ENCODE results near the gene CTDSP1.

Gene CTDSP1

GRCh38 chr2:218434456-218434855 is 34.8 kb downstream of the CTDSP1 start:
- TF ChIP-seq CTCF (IDR thresholded peaks at IDR 0.05) (no peak), ZFX (IDR thresholded peaks at IDR 0.05; ENCODE audit: borderline replicate concordance) (no peak)

GRCh38 chr2:218435003-218435982 is 35.6 kb downstream of the CTDSP1 start:
- no peak for TF ChIP-seq CTCF (IDR thresholded peaks at IDR 0.05)
- no peak for TF ChIP-seq ZFX (IDR thresholded peaks at IDR 0.05; ENCODE audit: borderline replicate concordance)
- H3K27ac ChIP-seq, result peak overlapping the region; percentile 100

More at GRCh38 chr2:218434456-218434855, 34.8 kb downstream of the CTDSP1 start:
- peak overlapping the region; percentile 100 for H3K27ac ChIP-seq

GRCh38 chr2:218436992-218437391 is 37.3 kb downstream of the CTDSP1 start:
- peak overlapping the region; percentile 100 for H3K27ac ChIP-seq
- no peak for TF ChIP-seq CTCF (IDR thresholded peaks at IDR 0.05)
- TF ChIP-seq ZFX (IDR thresholded peaks at IDR 0.05; ENCODE audit: borderline replicate concordance), result no peak

GRCh38 chr2:218437969-218438368 is 38.3 kb downstream of the CTDSP1 start:
- peak overlapping the region; percentile 100 for H3K27ac ChIP-seq
- TF ChIP-seq ZFX (IDR thresholded peaks at IDR 0.05; ENCODE audit: borderline replicate concordance) (no peak), CTCF (IDR thresholded peaks at IDR 0.05) (no peak)

- TF ChIP-seq ZFX (IDR thresholded peaks at IDR 0.05; ENCODE audit: borderline replicate concordance) (no peak), CTCF (IDR thresholded peaks at IDR 0.05) (0 out of 2 replicates have a peak, but pooled peaks have one; percentile 12)
- peak overlapping the region; percentile 100 for H3K27ac ChIP-seq
Observed at GRCh38 chr2:218438596-218438995, 38.9 kb downstream of the CTDSP1 start.

GRCh38 chr2:218444692-218445357 is 45.2 kb downstream of the CTDSP1 start:
- H3K27ac ChIP-seq, result peak overlapping the region; percentile 100
- TF ChIP-seq CTCF (IDR thresholded peaks at IDR 0.05) (no peak), ZFX (IDR thresholded peaks at IDR 0.05; ENCODE audit: borderline replicate concordance) (no peak)

Measured in 22Rv1 (cell line).